Osteoblast (primary cell): ENCODE measurements around the gene HCN1. TPM values are rescaled to one million over a fixed set of nuclear protein-coding genes. Genes with fewer than 3 reads are reported as not detected.

Source experiments
- DNase-seq: peaks from one replicate; pipeline ENCODE4 v3.0.0; 2011; ENCODE audit warnings: low spot score, mixed read lengths; ENCODE audit not compliant: insufficient read length; ENCODE audit errors: missing footprints
- H2AFZ ChIP-seq: 2 replicates; pipeline ENCODE4 v1.6.0; 2011; ENCODE audit warnings: mild to moderate bottlenecking, low read length
- H3K27ac ChIP-seq: 2 replicates; pipeline ENCODE4 v1.5.1; 2011; ENCODE audit warnings: mild to moderate bottlenecking, low read depth, low read length, moderate library complexity
- H3K27me3 ChIP-seq: 2 replicates; pipeline ENCODE4 v1.6.0; 2012; ENCODE audit warnings: mild to moderate bottlenecking, control low read depth, inconsistent platforms, low read length, moderate library complexity; ENCODE audit not compliant: insufficient read depth
- H3K36me3 ChIP-seq: 2 replicates; pipeline ENCODE4 v1.5.1; 2011; ENCODE audit warnings: mild to moderate bottlenecking, low read length, control low read depth, moderate library complexity; ENCODE audit not compliant: insufficient read depth
- H3K4me1 ChIP-seq: 2 replicates; pipeline ENCODE4 v1.5.1; 2011; ENCODE audit warnings: mild to moderate bottlenecking, low read length, control low read depth, moderate library complexity; ENCODE audit not compliant: insufficient read depth
- H3K4me2 ChIP-seq: 2 replicates; pipeline ENCODE4 v1.6.0; 2011; ENCODE audit warnings: mild to moderate bottlenecking, low read length; ENCODE audit not compliant: insufficient read depth
- H3K4me3 ChIP-seq: fragments of 200-600 bp; sonication (generic); 3 replicates; pipeline ENCODE4 v1.5.1; 2012; ENCODE audit warnings: mild to moderate bottlenecking, low read length, inconsistent platforms; ENCODE audit not compliant: insufficient read depth
- H3K79me2 ChIP-seq: 2 replicates; pipeline ENCODE4 v1.6.0; 2012; ENCODE audit warnings: mild to moderate bottlenecking, low read length, control low read depth, inconsistent platforms; ENCODE audit not compliant: insufficient read depth
- H3K9me3 ChIP-seq: 2 replicates; pipeline ENCODE4 v1.5.1; 2011; ENCODE audit warnings: low read depth, low read length, control low read depth
- H4K20me1 ChIP-seq: 2 replicates; pipeline ENCODE4 v1.6.0; 2012; ENCODE audit warnings: mild to moderate bottlenecking, low read length, control low read depth; ENCODE audit not compliant: insufficient read depth
- total RNA-seq: library from RNA; depleted of rRNA; stranded (reverse); fragments of >200 nt; gene quantifications from 2 replicates; pipeline ENCODE4 v1.2.3, GENCODE V29; 2012
- TF ChIP-seq, protein P1 (sequence below): IDR thresholded peaks from 2 replicates; pipeline ENCODE4 v1.5.1; 2011; ENCODE audit warnings: mild to moderate bottlenecking, low read depth, low read length, moderate library complexity; ENCODE audit errors: extremely low read depth

Gene HCN1
- total RNA-seq, 1 donor, result not detected

GRCh38 chr5:45264447-45264846 is 431.7 kb downstream of the HCN1 start:
- H3K27me3 ChIP-seq, result no peaks in the 10 kb centered on the region
- H2AFZ ChIP-seq, result no peak overlapping the region
- H3K9me3 ChIP-seq, result no peaks in the 10 kb centered on the region
- no peaks in the 10 kb centered on the region for H4K20me1 ChIP-seq
- TF ChIP-seq, protein P1, sequence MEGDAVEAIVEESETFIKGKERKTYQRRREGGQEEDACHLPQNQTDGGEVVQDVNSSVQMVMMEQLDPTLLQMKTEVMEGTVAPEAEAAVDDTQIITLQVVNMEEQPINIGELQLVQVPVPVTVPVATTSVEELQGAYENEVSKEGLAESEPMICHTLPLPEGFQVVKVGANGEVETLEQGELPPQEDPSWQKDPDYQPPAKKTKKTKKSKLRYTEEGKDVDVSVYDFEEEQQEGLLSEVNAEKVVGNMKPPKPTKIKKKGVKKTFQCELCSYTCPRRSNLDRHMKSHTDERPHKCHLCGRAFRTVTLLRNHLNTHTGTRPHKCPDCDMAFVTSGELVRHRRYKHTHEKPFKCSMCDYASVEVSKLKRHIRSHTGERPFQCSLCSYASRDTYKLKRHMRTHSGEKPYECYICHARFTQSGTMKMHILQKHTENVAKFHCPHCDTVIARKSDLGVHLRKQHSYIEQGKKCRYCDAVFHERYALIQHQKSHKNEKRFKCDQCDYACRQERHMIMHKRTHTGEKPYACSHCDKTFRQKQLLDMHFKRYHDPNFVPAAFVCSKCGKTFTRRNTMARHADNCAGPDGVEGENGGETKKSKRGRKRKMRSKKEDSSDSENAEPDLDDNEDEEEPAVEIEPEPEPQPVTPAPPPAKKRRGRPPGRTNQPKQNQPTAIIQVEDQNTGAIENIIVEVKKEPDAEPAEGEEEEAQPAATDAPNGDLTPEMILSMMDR, result no peak
- H3K4me1 ChIP-seq, result no peaks in the 10 kb centered on the region
- DNase-seq, result no peak
- no peak overlapping the region for H3K4me2 ChIP-seq
- no peak overlapping the region for H3K4me3 ChIP-seq
- no peak overlapping the region for H3K27ac ChIP-seq
- no peaks in the 10 kb centered on the region for H3K79me2 ChIP-seq
- H3K36me3 ChIP-seq, result no peaks in the 10 kb centered on the region

DNA sequence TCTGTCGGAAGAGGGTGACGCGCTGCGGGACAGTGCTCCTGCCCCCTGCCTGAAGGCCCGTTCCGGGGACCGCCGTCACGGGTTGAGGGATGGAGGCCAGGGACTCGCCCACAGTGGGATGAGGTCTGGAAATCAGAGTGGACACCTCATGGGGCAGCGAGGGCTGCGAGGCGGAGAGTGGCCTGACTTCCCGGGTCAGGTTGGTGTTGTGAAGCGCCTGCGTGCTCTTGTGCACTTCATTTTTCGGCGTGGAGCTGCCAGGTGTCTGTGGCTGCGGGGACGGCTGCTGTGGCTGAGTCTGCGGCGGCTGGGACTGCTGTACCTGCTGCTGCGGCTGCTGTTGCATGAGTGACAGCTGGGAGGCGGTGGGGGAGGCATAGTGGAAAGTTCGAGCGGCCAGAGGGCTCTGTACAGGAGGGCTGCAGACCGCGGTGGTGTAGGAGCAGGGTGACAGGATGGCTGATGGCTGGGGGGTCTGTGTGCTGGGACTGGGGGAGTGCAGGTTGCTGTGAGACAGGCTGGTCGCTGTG is 434.1 kb downstream of the HCN1 start:
- TF ChIP-seq, protein P1, result no peak
- H3K36me3 ChIP-seq, result no peaks in the 10 kb centered on the region
- no peak overlapping the region for H3K27ac ChIP-seq
- no peak overlapping the region for H3K4me3 ChIP-seq
- H3K4me1 ChIP-seq, result no peaks in the 10 kb centered on the region
- no peaks in the 10 kb centered on the region for H3K27me3 ChIP-seq
- DNase-seq, result no peak
- no peaks in the 10 kb centered on the region for H3K79me2 ChIP-seq
- no peak overlapping the region for H2AFZ ChIP-seq
- H4K20me1 ChIP-seq, result no peaks in the 10 kb centered on the region
- H3K4me2 ChIP-seq, result no peak overlapping the region
- H3K9me3 ChIP-seq, result no peaks in the 10 kb centered on the region

DNA sequence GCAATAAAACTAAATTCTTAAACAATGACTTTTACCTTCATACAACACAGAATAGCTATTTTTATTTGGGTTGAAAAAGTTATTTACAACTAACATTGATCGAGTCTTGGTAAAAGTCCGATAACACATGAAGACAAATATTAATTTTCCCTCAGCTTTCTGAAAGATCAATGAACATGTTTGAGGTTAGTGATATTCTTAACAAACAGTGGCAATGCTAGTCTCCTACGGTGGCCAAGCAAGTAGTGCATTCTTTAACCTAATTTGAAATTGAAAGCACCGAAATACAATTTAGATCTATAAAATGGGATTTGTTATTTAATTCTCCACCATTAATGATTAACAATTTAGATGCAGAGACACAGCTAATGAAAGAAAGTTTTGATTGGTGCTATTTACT is 435.1 kb downstream of the HCN1 start:
- Histone ChIP-seq H3K9me3 (no peaks in the 10 kb centered on the region), H3K27me3 (no peaks in the 10 kb centered on the region), H2AFZ (no peak overlapping the region), H3K4me3 (no peak overlapping the region), H3K4me2 (no peak overlapping the region), H3K27ac (no peak overlapping the region), H3K79me2 (no peaks in the 10 kb centered on the region), H3K4me1 (no peaks in the 10 kb centered on the region), H3K36me3 (no peaks in the 10 kb centered on the region), H4K20me1 (no peaks in the 10 kb centered on the region)
- TF ChIP-seq, protein P1, result no peak
- no peak for DNase-seq

DNA sequence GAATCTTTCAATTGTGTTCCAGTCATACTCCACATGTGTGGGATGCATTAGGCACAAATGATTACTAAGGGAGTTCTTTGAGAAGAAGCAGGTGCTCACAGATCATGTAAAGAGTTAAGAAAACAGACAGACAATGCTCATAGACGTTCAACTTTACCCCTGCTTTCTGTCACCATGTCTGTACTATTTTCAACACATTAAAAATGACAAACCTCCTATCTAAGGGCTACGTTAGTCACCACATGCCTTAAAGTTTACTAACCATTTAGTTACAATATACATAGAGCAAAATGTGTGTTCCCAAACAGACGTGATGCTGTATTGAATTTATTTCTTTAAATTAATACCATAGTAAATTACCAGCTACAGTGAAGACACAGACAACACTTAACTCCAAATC is 435.9 kb downstream of the HCN1 start:
- no peaks in the 10 kb centered on the region for H4K20me1 ChIP-seq
- H3K79me2 ChIP-seq, result no peaks in the 10 kb centered on the region
- H3K4me2 ChIP-seq, result no peak overlapping the region
- TF ChIP-seq, protein P1, result no peak
- H2AFZ ChIP-seq, result no peak overlapping the region
- H3K4me1 ChIP-seq, result no peaks in the 10 kb centered on the region
- DNase-seq, result no peak
- no peaks in the 10 kb centered on the region for H3K27me3 ChIP-seq
- no peaks in the 10 kb centered on the region for H3K36me3 ChIP-seq
- H3K27ac ChIP-seq, result no peak overlapping the region
- H3K4me3 ChIP-seq, result no peak overlapping the region
- no peaks in the 10 kb centered on the region for H3K9me3 ChIP-seq
